CD4-positive, alpha-beta T cell treated with Interleukin-6 at 100 ng/mL for 8 hours (primary cell): ENCODE results near the gene ADPRHL1.
"Not testable (repeated sequence)": the region's sequence is repeated elsewhere in the genome, so short reads cannot be mapped to it uniquely, and the experiment has no call there.

Experiments
- DNase-seq: peaks from one replicate; pipeline ENCODE4 v3.0.0-alpha.2; 2020; ENCODE audit warnings: mixed read lengths, low spot score

ADPRHL1 gene

GRCh38 chr13:113477724-113478123, 24.4 kb upstream of the ADPRHL1 start:
- no peak for DNase-seq

- no peak for DNase-seq
Observed at GRCh38 chr13:113476811-113477210, 23.5 kb upstream of the ADPRHL1 start.

GRCh38 chr13:113475911-113476310, 22.6 kb upstream of the ADPRHL1 start:
- DNase-seq, result no peak

- DNase-seq, result no peak
Observed at GRCh38 chr13:113475280-113475679, 22.0 kb upstream of the ADPRHL1 start.

GRCh38 chr13:113474179-113474578, 20.9 kb upstream of the ADPRHL1 start:
- no peak for DNase-seq

- no peak for DNase-seq
Observed at GRCh38 chr13:113472355-113473025, 19.2 kb upstream of the ADPRHL1 start.

- DNase-seq, result no peak
Observed at GRCh38 chr13:113471844-113472243, 18.6 kb upstream of the ADPRHL1 start.

- not testable (repeated sequence) for DNase-seq
Observed at GRCh38 chr13:113470635-113471163, 17.4 kb upstream of the ADPRHL1 start.

GRCh38 chr13:113470073-113470472, 16.8 kb upstream of the ADPRHL1 start:
- DNase-seq, result no peak

- no peak for DNase-seq
Observed at GRCh38 chr13:113469582-113469981, 16.3 kb upstream of the ADPRHL1 start.

- no peak for DNase-seq
Observed at GRCh38 chr13:113468472-113469201, 15.3 kb upstream of the ADPRHL1 start.

- DNase-seq, result no peak
Observed at GRCh38 chr13:113468029-113468428, 14.7 kb upstream of the ADPRHL1 start.

- no peak for DNase-seq
Observed at GRCh38 chr13:113466383-113466782, 13.1 kb upstream of the ADPRHL1 start.

- DNase-seq, result no peak
Observed at GRCh38 chr13:113465300-113465699, 12.0 kb upstream of the ADPRHL1 start.

GRCh38 chr13:113464476-113464875, 11.2 kb upstream of the ADPRHL1 start:
- DNase-seq, result no peak

- DNase-seq, result no peak
Observed at GRCh38 chr13:113461022-113461751, 7.9 kb upstream of the ADPRHL1 start.

GRCh38 chr13:113460599-113460998, 7.3 kb upstream of the ADPRHL1 start:
- DNase-seq, result no peak

GRCh38 chr13:113460064-113460555, 6.8 kb upstream of the ADPRHL1 start:
- DNase-seq, result no peak

- DNase-seq, result no peak
Observed at GRCh38 chr13:113458253-113459065, 5.2 kb upstream of the ADPRHL1 start.

- no peak for DNase-seq
Observed at GRCh38 chr13:113457510-113457909, 4.2 kb upstream of the ADPRHL1 start.

- no peak for DNase-seq
Observed at GRCh38 chr13:113456116-113456702, 2.9 kb upstream of the ADPRHL1 start.
